GM18499 (cell line): ENCODE measurements around the gene FARP2.
"Not testable (repeated sequence)": the region's sequence is repeated elsewhere in the genome, so short reads cannot be mapped to it uniquely, and the experiment has no call there.

Experiments
- ATAC-seq: cut with Tn5 transposase; IDR thresholded peaks from one replicate; pipeline ENCODE4 v1.9.1; 2021; ENCODE audit warnings: moderate number of reproducible peaks; ENCODE audit not compliant: insufficient read depth, unreplicated experiment

The FARP2 gene

GRCh38 chr2:241500016-241500415, 143.9 kb downstream of the FARP2 start:
- ATAC-seq = no peak

GRCh38 chr2:241500431-241500975, 144.4 kb downstream of the FARP2 start:
- ATAC-seq = no peak

GRCh38 chr2:241501099-241501541, 145.0 kb downstream of the FARP2 start:
- ATAC-seq = no peak

- ATAC-seq = no peak
Measured at GRCh38 chr2:241501551-241501950, 145.5 kb downstream of the FARP2 start.

GRCh38 chr2:241502281-241502680, 146.2 kb downstream of the FARP2 start:
- ATAC-seq = no peak

GRCh38 chr2:241503776-241504392, 147.8 kb downstream of the FARP2 start:
- no peak for ATAC-seq

GRCh38 chr2:241505086-241505780, 149.1 kb downstream of the FARP2 start:
- ATAC-seq = no peak

GRCh38 chr2:241505781-241506201, 149.7 kb downstream of the FARP2 start:
- no peak for ATAC-seq

- not testable (repeated sequence) for ATAC-seq
Measured at GRCh38 chr2:241506317-241506716, 150.2 kb downstream of the FARP2 start.

GRCh38 chr2:241506793-241507429, 150.8 kb downstream of the FARP2 start:
- no peak for ATAC-seq

- ATAC-seq = no peak
Measured at GRCh38 chr2:241507430-241508239, 151.6 kb downstream of the FARP2 start.

- ATAC-seq = peak; percentile 73
Measured at GRCh38 chr2:241508240-241509154, 152.4 kb downstream of the FARP2 start, which contains the start of gene STK25. Gene STK25, minus strand, starts transcription at chr2:241508584. Its CDS starts 549 bp downstream, at chr2:241508035.

GRCh38 chr2:241509155-241509784, 153.2 kb downstream of the FARP2 start:
- no peak for ATAC-seq

GRCh38 chr2:241511091-241511741, 155.1 kb downstream of the FARP2 start:
- ATAC-seq = no peak

GRCh38 chr2:241514553-241514952, 158.5 kb downstream of the FARP2 start:
- no peak for ATAC-seq

- ATAC-seq = no peak
Measured at GRCh38 chr2:241514986-241515737, 159.1 kb downstream of the FARP2 start.

- ATAC-seq = no peak
Measured at GRCh38 chr2:241516520-241516965, 160.5 kb downstream of the FARP2 start.
